HG02571 (cell line): ENCODE measurements around the gene GPC6.

Experiments used
- ATAC-seq: cut with Tn5 transposase; IDR thresholded peaks from one replicate; pipeline ENCODE4 v1.9.1; 2021; ENCODE audit warnings: mild to moderate bottlenecking, moderate library complexity; ENCODE audit not compliant: unreplicated experiment

GPC6 gene

DNA sequence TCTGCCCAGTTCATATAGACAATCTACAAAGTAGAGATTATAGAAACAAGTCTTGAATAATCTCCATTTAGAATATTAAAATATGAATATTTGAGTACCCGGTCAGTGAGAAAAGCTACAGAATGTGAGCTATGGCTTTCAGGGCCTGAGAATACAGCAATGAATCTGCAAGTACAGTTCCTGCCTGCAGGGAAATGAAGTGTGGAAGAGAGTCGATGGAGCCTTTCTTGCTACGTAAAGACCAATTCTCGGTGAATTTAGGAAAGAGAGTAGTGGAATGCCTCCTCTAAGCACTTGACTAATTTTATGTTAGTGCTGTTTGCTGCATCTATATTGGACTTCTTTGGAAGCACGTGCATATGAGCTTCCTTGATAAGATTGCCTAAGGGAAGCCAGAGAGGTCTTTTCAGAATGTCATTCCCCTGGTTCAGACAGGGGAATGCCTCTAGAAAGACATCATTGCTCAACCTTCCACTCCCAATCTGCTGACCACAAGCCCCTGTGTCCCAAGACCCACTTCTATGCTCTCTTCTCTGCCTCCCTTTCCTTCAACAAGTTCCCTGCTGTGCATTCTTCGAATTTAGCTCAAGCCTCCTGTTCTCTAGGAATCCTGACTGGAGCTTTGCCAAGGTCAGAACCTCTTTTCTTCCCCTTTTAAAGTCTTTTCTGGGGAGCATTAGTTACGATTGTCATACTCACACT lies 41.9 kb downstream of the GPC6 start:
- ATAC-seq: no peak

DNA sequence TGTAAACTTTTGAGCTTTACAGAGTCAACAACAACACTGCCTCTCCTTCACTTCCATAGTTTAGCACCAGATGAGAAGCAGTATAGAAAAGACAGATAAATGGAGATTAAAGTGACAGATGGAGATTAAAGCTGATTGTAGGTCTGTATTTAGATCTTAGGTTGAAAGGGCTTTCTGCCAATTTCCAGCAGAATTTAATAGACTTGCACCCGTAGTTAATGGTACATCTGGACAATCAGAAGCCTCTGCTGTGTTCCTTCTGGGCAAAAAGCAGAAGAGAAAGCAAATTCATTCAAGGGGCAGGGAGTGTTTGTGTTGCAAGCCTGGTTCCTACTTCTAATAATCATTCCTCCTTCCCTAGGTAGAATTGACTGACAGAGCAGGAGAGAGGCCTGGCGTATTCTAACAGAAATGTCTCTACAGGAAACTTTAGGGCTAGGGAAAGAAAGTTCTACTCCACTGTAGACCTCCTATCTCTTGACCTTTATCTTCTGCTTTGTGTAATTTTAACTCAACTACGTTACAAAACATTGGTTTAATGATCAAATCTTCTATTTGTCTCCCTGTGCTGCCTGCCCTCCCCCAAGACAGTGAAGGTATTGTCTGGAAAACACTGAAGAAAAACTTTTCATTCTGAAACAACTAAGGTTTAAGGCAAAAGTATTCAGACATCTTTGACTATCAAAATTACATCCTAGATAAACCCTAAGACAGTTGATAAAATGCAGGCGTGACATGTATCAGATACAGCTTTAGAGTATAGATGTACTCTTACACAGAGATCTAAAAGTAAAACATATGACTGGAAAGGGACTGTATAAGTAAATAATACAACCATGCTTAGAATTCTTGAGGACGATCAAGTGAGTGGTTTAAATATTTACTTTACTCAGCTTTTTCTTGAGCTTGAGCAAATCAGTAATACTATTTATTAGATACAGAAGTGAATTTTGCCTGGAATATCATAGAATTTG lies 44.4 kb downstream of the GPC6 start:
- no peak for ATAC-seq

DNA sequence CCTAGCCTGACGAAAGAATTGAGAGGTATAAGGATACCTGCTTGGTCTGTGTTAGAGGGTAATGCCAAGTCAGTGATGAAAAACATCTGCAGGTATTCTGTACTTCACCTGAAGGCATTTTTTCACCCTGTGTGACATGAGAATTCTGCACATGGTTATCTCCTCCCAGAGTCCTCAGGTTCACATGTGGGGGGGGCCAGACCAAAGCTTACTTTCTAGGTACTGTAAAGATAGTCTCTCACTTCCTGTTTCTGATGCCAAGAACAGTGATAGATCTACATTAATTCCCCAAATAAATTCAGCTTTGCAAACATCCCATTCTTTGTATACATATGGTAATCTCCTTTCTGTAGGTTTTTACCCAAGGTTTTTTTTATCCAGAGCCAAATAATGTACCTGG lies 53.4 kb downstream of the GPC6 start:
- no peak for ATAC-seq

DNA sequence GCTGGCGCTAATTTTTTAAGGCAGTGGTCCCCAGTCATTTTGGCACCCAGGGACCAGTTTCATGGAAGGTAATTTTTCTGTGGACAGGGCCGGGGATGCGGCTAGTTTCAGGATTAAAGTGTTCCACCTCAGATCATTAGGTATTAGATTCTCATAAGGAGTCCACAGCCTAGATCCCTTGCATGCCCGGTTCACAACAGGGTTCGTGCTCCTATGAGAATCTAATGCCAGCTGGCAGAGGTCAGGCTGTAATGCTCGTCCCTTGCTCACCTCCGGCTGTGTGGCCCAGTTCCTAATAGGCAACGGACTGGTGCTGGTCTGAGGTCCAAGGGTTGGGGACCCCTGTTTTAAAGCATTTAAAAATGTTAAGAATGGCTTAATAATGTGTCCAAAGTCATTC lies 54.1 kb downstream of the GPC6 start:
- ATAC-seq: no peak

DNA sequence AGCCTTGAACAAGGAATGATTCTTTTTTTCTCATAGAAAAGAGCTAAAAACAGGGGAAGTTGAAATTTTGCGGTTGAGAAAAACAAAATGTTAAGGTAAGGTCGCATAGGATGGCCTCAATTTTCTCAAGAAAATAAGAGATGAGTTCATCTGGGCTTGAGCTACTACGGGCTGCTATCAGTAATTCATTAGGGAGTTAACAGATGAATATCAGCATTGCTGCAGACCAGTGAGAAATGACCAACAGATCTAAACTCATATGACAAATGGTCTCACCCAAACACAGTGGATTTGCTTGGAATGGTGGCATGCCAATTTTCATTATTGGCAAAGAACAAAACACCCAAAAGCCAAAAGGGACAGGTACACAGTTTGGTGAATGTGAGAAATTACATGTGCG lies 56.6 kb downstream of the GPC6 start:
- ATAC-seq: no peak

DNA sequence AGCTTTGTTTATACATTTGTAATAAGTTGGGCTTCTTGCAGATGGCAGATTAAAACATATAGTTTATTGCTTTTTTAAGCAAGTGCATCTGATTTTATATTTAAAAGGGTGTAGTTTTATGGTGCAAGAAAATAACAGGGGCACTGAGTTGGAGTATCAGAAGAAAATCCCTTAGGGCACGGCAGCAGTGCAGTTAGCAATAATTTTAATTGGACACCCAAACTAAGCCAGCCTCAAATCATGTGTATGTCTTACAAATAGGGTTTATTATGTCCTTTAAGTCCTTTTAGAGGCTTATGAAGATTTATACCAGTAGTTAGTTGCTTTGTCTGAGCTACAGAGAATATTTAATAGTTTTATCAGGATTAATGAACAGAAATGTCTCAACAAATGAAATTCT lies 57.5 kb downstream of the GPC6 start:
- ATAC-seq: no peak

DNA sequence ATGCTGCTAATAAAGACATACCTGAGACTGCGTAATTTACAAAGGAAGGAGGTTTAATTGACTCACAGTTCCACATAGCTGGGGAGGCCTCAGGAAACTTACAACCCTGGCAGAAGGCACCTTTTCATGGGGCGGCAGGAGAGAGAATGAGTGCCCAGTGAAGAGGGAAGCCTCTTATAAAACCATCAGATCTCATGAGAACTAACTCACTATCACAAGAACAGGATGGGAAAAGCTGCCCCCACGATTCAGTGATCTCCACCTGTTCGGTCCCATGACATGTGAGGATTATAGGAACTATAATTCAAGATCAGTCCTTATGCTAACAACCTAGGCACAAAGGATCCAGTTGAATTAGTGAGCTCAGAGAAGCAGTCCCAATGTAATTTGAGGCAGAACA lies 59.4 kb downstream of the GPC6 start:
- no peak for ATAC-seq

DNA sequence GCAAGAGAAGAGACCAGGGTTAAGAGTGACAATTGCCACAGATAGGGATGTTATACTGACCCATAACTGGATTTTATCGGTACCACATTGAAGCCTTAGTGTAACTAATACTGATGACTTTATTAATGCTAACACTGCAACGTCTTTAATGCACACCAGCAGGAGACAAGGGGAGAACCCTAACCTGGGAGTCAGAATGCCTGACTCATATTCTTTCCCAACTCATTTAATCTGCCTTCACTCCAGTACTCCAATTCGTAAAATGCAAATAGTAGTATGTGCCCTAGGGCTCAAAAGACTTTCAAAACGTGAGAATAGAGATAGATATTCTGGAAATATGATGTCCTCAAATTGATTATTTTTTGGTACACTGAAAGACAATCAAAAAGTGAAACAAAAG lies 62.4 kb downstream of the GPC6 start:
- ATAC-seq: no peak

DNA sequence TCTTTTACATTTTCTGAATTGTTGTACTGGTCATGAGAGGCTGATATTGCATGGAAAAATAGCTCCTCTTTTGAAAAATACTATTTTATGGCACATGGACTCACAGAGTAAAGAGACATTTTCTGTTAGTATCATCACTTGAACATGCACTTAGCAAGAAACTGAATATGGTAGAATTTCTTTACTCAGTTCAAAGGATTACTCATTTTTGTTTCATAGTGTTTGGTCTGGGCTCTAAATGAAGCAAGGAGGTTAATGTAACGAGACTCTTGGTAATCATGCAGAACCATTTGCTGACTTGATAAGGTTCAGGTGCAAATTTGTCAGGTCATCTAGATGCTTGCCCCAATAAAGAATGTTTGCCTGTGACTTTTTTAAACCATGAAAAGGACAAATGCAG lies 63.2 kb downstream of the GPC6 start:
- no peak for ATAC-seq

DNA sequence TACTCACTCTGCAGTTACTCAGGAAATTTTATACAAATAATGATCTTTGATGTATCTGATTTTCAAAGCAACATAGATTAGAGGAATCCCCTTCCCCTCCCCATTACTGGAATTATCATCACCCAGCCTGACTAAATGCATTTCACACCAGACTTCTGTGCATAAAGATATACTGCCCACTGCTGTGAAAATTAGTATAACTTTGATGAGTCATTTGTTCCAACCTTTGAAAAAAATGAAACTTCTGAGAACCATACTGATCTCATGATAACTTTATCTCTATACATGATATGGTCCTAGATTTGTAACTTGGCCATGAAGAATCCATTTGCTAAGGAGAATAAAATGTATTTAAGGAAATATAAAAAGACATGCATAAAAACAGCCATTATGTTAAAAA lies 63.9 kb downstream of the GPC6 start:
- ATAC-seq: no peak

DNA sequence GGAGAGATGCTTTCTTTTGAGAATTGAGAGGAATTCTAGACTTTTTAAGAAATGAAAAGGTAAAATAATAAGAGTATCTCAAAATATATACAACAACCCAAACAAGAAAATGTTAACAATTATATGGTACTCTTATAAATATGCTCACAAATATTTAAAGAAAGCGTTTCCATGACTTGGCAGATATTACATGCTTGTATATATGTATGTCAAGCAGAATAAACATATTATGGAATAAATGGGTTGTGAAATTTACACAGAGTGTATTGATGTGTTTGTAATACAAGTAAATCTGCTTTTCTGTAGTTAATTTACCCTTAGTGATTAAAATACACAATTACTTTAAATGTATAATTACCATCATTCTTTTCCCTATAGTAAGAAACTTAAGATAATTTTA lies 65.8 kb downstream of the GPC6 start:
- ATAC-seq: no peak

DNA sequence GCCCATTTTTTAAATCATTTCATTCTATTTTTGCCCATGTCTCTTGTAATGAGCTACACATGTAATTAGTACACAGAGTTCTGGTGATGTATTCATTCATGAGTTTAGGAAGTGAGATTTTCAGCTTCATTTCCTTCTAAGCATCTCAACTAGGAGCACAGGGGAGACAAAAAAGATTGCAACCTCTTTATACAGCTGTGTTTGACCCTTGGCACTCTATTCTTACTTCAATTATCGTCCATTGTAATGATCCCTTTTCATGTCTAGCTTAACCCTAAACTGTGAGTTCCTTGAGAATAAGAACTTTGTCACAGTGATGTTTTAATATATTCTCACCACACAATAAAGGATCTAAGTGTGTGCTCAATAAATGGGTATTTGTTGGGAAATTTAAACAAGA lies 67.1 kb downstream of the GPC6 start:
- ATAC-seq: no peak

DNA sequence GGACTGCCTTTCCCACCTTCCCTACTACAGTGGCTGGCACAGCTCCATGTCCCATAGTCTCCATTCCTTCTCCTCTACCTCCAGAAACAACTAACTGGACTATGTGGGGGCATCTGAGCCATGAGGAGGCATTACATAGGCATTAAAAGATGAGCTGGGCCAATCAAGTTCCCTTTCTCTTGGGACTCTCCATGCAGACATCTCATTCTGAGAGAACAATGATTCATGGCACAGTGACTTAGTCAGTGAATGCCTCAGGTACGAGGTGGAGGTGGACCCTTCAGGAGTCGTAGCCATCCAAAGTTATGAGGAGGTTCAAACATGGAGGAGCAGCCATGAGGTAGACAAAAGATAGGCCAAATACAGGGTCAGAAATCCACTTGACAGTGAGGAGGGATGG lies 70.0 kb downstream of the GPC6 start:
- ATAC-seq: no peak

DNA sequence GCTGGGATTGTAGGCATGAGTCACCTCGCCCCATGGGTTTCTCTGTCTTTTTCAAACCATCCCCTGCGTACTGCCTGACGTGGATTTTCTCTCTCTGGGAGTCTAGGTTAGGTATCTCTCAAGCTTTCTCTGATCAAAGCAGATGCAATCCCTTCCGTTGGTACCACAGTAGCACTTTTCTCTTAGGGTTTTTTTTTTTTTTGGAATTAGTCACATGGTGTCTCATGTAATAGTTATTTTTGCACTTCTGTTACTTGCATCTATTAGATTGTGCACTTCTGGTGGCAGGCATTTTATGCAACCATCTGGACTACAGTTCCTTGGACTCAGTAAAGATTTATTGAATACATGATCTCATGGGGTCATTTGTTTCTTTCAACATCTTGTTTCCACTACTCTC lies 72.1 kb downstream of the GPC6 start:
- no peak for ATAC-seq

DNA sequence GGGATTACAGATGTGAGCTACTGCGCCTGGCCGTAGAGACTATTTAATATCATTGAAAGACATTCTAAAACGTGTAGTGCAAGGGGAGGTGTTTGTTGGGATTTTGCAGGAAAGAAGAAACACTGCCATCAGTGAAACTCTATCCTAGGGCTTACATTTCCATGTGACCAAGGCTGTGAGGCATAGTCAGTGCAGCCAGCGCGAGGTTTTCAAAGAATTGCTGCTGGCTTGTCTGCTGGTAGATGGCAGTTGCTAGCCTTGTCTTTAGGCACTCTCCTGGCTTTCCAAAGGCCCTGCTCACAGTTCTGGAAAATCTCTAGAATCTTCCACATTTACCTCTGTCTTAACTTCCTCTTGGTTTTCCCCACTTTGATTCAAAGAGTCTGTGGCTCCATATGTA lies 77.5 kb downstream of the GPC6 start:
- no peak for ATAC-seq

DNA sequence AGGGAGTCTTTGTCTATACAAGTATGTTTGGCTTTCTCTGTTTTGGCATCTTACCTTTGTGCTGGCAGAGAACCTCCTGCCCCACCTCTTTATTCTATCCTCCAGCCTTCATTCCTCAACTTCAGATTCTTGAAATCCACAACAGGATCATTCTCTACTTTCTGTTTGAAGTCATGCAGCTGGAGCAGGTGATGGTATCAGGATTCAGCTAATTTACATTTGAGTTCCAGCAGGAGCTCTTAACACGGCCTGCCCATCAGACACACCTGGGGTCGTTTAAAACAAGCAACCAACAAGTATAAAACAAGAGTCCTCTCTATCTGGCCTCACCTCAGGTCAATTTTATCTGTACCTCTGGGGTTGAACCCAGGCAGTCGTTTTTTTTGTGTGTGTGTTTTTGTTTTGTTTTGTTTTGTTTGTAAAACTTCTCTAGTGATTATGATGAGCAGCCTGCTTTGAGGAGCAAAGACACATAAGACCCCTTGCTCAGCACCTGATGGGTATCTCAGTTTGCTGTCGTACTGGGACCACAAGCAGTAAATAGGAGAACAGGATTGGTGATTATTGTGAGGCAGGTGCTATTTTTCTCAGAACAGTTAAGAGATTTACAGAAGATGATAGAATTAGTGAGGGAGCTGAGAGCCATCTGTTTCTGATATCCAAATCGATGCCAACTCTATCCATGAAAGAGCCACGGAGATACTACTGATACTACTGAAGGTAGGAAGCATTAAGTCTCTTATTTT lies 78.4 kb downstream of the GPC6 start:
- ATAC-seq: no peak

DNA sequence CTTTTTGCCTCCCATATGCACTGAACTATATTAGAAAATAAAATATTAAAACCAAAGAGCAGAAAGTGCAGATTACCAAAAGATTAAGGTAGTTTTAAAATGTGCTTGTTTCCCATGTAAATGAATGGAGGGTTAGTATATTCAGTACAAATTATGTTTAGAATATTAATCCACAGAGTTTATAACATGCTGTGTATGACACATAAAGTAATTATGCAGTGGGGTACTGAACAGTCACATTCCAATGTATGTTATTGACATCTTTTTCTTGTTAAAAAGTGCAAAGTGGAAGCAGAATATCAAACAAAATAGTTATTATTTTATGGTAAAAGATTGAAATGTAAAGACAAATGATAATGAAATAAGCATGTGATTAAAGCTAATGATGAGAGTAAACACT lies 79.3 kb downstream of the GPC6 start:
- no peak for ATAC-seq

DNA sequence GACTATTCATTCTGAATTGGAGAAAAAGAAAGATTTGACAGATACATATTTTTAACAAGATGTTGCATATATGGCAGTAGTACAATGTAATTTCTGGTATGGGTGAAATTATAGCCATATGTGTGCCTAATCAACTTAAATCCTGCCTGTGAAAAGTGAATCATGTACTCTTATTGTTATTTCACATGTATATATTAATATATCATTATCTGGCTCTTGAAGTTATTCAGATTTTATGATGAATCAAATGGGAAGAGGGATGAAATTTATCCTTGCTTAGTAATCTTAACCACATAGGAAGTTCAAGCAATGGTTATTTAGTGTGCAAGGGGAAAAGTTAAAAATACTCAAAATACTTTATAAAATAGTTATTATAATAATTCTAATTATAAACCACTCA lies 80.5 kb downstream of the GPC6 start:
- no peak for ATAC-seq

DNA sequence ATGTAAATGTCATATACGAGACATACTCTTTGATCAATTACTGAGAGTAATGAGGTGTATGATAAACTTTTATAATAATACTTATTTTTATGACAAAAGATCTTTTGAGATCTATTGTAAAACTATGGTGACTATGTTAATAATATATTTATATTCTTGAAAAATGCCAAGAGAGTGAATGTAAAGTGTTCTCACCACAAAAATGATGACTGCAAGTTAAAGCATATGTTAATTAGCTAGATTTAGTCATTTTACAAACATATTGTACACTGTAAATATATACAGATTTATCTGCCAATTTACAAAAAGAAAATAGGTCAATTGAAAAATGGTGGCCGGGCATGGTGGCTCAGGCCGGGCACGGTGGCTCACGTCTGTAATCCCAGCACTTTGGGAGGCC lies 81.0 kb downstream of the GPC6 start:
- no peak for ATAC-seq

DNA sequence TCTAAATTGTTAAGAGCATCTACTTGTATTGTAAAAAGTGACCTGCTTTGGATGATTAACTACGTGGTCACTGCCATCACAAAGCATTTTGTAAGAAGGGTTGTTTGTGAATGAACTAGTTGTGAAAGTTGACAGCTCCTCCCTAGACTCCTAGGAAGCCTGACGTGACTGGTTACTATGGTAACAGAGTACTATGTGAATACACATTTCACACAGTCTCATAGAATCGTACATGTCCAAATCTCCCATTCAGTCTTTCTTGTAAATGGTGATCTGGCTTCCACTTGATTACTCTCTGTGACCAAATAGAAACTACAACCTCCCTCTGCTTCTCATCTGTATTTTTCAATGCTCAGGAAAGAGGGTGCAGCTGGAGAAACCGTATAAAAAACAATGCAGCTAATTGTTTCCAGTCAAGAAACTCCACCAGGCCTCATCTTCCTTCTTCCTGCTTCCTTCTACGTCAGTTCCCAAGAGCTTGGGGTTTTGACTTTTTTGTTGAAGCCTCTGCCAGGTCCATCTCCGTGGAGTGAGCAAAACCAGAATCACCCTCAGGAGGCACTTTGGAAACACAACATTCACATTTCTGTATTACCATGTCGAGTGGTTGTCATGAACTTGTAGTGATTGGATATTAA lies 83.4 kb downstream of the GPC6 start:
- no peak for ATAC-seq

DNA sequence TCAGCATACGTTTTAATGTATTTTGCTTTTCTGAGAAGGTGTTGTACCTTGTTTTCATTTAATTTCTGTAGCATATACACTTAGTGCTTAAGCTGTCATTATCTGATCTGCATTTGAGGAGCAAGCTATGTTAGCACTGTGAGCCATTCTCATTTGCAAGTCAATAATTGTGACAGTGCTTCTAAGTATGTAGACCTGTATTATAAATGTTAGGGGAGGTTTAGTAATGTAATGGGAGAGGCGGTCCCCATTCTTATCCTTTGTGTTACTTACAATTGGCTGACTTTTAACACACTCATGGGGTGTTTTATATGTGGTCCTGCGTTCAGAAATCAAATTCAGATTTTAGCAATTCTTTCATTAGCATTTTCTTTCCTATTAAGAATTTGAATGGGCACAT lies 90.2 kb downstream of the GPC6 start:
- ATAC-seq: no peak
